K562 (cell line): ENCODE results near the gene ST3GAL5. TPM values are rescaled to one million over a fixed set of nuclear protein-coding genes. Genes with fewer than 3 reads are reported as not detected.

Source experiments
- CHAMP1 ChIP-seq: fragments of 450-650 bp; IDR thresholded peaks from 2 replicates; pipeline ENCODE4 v1.6.1; 2016; ENCODE audit warnings: mild to moderate bottlenecking
- CHD4 ChIP-seq: fragments of 200-600 bp; sonication (generic); IDR thresholded peaks from 3 replicates; pipeline ENCODE4 v1.6.1; 2012; ENCODE audit warnings: low read depth, mild to moderate bottlenecking, mixed read lengths, low read length, inconsistent platforms; ENCODE audit not compliant: insufficient read depth, insufficient replicate concordance, poor library complexity, severe bottlenecking
- DEAF1 ChIP-seq: fragments of 450-650 bp; formaldehyde crosslinking; IDR thresholded peaks from 2 replicates; pipeline ENCODE4 v1.4.0; 2020; ENCODE audit warnings: mild to moderate bottlenecking, moderate library complexity
- DLX4 ChIP-seq: fragments of 250-450 bp; sonication (Bioruptor Pico); IDR thresholded peaks from 2 replicates; pipeline ENCODE4 v1.6.1; 2021; ENCODE audit warnings: mild to moderate bottlenecking
- FOXA3 ChIP-seq, 2 experiments: fragments of 450-650 bp in 1 of 2; sonication (generic) in 1 of 2; formaldehyde crosslinking; IDR thresholded peaks in 1 of 2; conservative IDR thresholded peaks in 1 of 2; 2 replicates each; pipeline versions ENCODE4 v1.4.0 to v1.8.0; 2020 to 2022; ENCODE audit warnings: mild to moderate bottlenecking in 2 of 2, missing genetic modification reagents in 1 of 2
- GABPB2 ChIP-seq: fragments of 250-450 bp; sonication (Bioruptor Pico); conservative IDR thresholded peaks from 2 replicates; pipeline ENCODE4 v1.5.1; 2021; ENCODE audit warnings: mild to moderate bottlenecking
- HSF4 ChIP-seq: fragments of 250-450 bp; sonication (Bioruptor Pico); IDR thresholded peaks from 2 replicates; pipeline ENCODE4 v2.1.2; 2022; ENCODE audit warnings: mild to moderate bottlenecking, moderate library complexity, borderline replicate concordance
- KAT8 ChIP-seq: fragments of 450-650 bp; IDR thresholded peaks from 2 replicates; pipeline ENCODE4 v1.6.1; 2016; ENCODE audit warnings: low read depth, mild to moderate bottlenecking
- KDM1A ChIP-seq, 2 experiments: fragments of 450-650 bp; IDR thresholded peaks; 2 replicates each; pipeline ENCODE4 v1.6.1; 2016; ENCODE audit warnings: mild to moderate bottlenecking in 2 of 2
- KDM4B ChIP-seq, 2 experiments: fragments of 450-650 bp in 1 of 2; sonication (generic) in 1 of 2; IDR thresholded peaks; 2 replicates each; pipeline ENCODE4 v1.6.1; 2016 to 2017; ENCODE audit warnings: borderline replicate concordance in 2 of 2, antibody characterized with exemption in 1 of 2, low read depth in 1 of 2, mild to moderate bottlenecking in 1 of 2
- KLF16 ChIP-seq: IDR thresholded peaks from 2 replicates; pipeline ENCODE4 v1.6.1; 2016; ENCODE audit warnings: antibody characterized with exemption
- L3MBTL2 ChIP-seq: fragments of 450-650 bp; IDR thresholded peaks from 2 replicates; pipeline ENCODE4 v1.6.1; 2016; ENCODE audit warnings: mild to moderate bottlenecking, moderate library complexity
- POU5F1 ChIP-seq: fragments of 150-350 bp; IDR thresholded peaks from 2 replicates; pipeline ENCODE4 v1.6.1; 2014; ENCODE audit warnings: borderline replicate concordance, low read length, low read depth, mild to moderate bottlenecking; ENCODE audit not compliant: partially characterized antibody
- RB1 ChIP-seq: fragments of 450-650 bp; IDR thresholded peaks from 2 replicates; pipeline ENCODE4 v1.6.1; 2017; ENCODE audit warnings: low read depth, mild to moderate bottlenecking
- XRCC5 ChIP-seq: fragments of 200-400 bp; formaldehyde crosslinking; IDR thresholded peaks from 2 replicates; pipeline ENCODE4 v1.6.1; 2017; ENCODE audit warnings: low read depth, mild to moderate bottlenecking, low read length
- ZBTB34 ChIP-seq: fragments of 250-450 bp; sonication (Bioruptor Pico); IDR thresholded peaks from 2 replicates; pipeline ENCODE4 v1.8.0; 2021; ENCODE audit warnings: mild to moderate bottlenecking, moderate library complexity
- ZNF24 ChIP-seq: fragments of 450-650 bp; IDR thresholded peaks from 2 replicates; pipeline ENCODE4 v1.6.1; 2016
- polyA plus RNA-seq, 8 experiments: library from polyadenylated mRNA; depleted of rRNA in 4 of 8; stranded (reverse) in 5 of 8; unstranded in 3 of 8; fragments of >200 nt; fragmentation: Nextera tagmentation in 2 of 8; fragmentation: Illumina TruSeq in 1 of 8; extraction: Ambion mirVana in 2 of 8; extraction: Trizol in 1 of 8; gene quantifications; 2 replicates each; pipeline versions ENCODE4 v1.2.1 to v1.2.3, GENCODE V29; 2011 to 2014; ENCODE audit warnings: inconsistent platforms in 1 of 8, missing spikeins in 1 of 8
- total RNA-seq, 7 experiments: library from RNA; depleted of rRNA in 6 of 7; stranded (reverse); fragments of >200 nt in 6 of 7; fragmentation: Illumina TruSeq in 2 of 7; extraction: Trizol in 2 of 7; gene quantifications; 2 replicates each; pipeline versions ENCODE4 v1.2.1 to v1.2.3, GENCODE V29; 2011 to 2021; ENCODE audit warnings: low replicate concordance in 1 of 7
- TF ChIP-seq, protein P1 (sequence below): fragments of 450-650 bp; IDR thresholded peaks from 2 replicates; pipeline ENCODE4 v1.7.1; 2018; ENCODE audit warnings: mild to moderate bottlenecking, low read depth; ENCODE audit not compliant: partially characterized antibody

Gene ST3GAL5
- total and polyA plus RNA-seq, 9 of the 15 experiments (the other 6 are each of a cell fraction or from before 2014, with no cell fraction given) = 1.6 to 10.0 (median 4.2) TPM

GRCh38 chr2:85933753-85934594 is 45.2 kb upstream of the ST3GAL5 start (continued):
- TF ChIP-seq ZBTB34 = no peak
- TF ChIP-seq GABPB2 (CRISPR knock-in tag) = no peak
- TF ChIP-seq DEAF1 (CRISPR knock-in tag) = no peak
- no peak for TF ChIP-seq DLX4 (CRISPR knock-in tag)
- TF ChIP-seq KDM4B (IDR thresholded peaks at IDR 0.05; ENCODE audit: borderline replicate concordance in 2 of 2, low read depth in 1 of 2) = no peak
- peak; percentile 43; the same call in 1 of the 2 replicates for TF ChIP-seq HSF4 (CRISPR knock-in tag)
- peak; percentile 98 for TF ChIP-seq KLF16
- no peak for TF ChIP-seq CHD4
- TF ChIP-seq KAT8 = no peak
- TF ChIP-seq XRCC5 = no peak
- TF ChIP-seq FOXA3 (CRISPR knock-in tag; conservative IDR thresholded peaks at IDR 0.05 in 1 of 2, IDR thresholded peaks at IDR 0.05 in 1 of 2) = peak in 1 of 2 experiments; percentile 89; a peak in 2 of 4 replicates
- TF ChIP-seq KDM1A (IDR thresholded peaks at IDR 0.05) = peak; percentile 99
- TF ChIP-seq, protein P1, sequence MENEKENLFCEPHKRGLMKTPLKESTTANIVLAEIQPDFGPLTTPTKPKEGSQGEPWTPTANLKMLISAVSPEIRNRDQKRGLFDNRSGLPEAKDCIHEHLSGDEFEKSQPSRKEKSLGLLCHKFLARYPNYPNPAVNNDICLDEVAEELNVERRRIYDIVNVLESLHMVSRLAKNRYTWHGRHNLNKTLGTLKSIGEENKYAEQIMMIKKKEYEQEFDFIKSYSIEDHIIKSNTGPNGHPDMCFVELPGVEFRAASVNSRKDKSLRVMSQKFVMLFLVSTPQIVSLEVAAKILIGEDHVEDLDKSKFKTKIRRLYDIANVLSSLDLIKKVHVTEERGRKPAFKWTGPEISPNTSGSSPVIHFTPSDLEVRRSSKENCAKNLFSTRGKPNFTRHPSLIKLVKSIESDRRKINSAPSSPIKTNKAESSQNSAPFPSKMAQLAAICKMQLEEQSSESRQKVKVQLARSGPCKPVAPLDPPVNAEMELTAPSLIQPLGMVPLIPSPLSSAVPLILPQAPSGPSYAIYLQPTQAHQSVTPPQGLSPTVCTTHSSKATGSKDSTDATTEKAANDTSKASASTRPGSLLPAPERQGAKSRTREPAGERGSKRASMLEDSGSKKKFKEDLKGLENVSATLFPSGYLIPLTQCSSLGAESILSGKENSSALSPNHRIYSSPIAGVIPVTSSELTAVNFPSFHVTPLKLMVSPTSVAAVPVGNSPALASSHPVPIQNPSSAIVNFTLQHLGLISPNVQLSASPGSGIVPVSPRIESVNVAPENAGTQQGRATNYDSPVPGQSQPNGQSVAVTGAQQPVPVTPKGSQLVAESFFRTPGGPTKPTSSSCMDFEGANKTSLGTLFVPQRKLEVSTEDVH = no peak
- peak; percentile 71 for TF ChIP-seq L3MBTL2
- no peak for TF ChIP-seq POU5F1
- TF ChIP-seq ZNF24 = 0 out of 2 replicates have a peak, but pooled peaks have one; percentile 50
- no peak for TF ChIP-seq RB1
- peak; percentile 79; the same call in 1 of the 2 replicates for TF ChIP-seq CHAMP1
